ENCODE data around the gene ADGRL2. TPM values are rescaled to one million over a fixed set of nuclear protein-coding genes. Genes with fewer than 3 reads are reported as not detected.

The ADGRL2 gene
- total RNA-seq, 1 donor from 2014 or later: 70.8 TPM

DNA sequence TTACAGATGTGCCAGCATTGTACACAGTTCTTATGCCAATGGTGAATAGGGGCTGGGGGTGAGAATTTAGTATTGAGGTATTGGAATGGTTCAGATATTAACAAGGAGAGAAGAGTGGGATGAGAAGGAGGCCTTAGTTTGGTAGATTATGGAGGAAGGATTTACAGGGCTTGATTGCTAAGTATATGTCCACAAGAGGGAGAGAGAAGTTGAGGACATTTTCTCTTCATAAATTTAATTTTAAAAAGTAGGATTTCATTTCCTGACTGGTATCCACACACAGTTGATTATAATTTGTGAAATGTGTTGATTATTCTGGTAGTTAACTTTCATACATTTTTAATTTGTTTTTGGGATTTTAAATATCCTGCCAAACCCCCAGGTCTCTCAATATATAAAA lies 213.0 kb downstream of the ADGRL2 start:
- Mint-ChIP-seq H3K36me3 (ENCODE audit: insufficient read depth) (no peaks in the 10 kb centered on the region), H3K27ac (no peak overlapping the region)
- TF ChIP-seq, protein P1, sequence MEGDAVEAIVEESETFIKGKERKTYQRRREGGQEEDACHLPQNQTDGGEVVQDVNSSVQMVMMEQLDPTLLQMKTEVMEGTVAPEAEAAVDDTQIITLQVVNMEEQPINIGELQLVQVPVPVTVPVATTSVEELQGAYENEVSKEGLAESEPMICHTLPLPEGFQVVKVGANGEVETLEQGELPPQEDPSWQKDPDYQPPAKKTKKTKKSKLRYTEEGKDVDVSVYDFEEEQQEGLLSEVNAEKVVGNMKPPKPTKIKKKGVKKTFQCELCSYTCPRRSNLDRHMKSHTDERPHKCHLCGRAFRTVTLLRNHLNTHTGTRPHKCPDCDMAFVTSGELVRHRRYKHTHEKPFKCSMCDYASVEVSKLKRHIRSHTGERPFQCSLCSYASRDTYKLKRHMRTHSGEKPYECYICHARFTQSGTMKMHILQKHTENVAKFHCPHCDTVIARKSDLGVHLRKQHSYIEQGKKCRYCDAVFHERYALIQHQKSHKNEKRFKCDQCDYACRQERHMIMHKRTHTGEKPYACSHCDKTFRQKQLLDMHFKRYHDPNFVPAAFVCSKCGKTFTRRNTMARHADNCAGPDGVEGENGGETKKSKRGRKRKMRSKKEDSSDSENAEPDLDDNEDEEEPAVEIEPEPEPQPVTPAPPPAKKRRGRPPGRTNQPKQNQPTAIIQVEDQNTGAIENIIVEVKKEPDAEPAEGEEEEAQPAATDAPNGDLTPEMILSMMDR (IDR thresholded peaks at IDR 0.05; ENCODE audit: unreplicated experiment): no peak

GRCh38 chr1:82015444-82015843 lies 214.7 kb downstream of the ADGRL2 start:
- Mint-ChIP-seq H3K4me1 (ENCODE audit: low read depth) (no peaks in the 10 kb centered on the region), H3K4me3 (ENCODE audit: low read depth) (no peak overlapping the region), H3K9me3 (ENCODE audit: low read depth) (no peaks in the 10 kb centered on the region), H3K27ac (no peak overlapping the region), H3K36me3 (ENCODE audit: insufficient read depth) (no peaks in the 10 kb centered on the region), H3K27me3 (peaks cover 9% of the 10 kb centered on the region)
- no peak for DNase-seq (ENCODE audit: low spot score, unreplicated experiment)
- TF ChIP-seq, protein P1 (IDR thresholded peaks at IDR 0.05; ENCODE audit: unreplicated experiment): no peak

More for the DNA sequence above, 213.0 kb downstream of the ADGRL2 start:
- no peaks in the 10 kb centered on the region for H3K4me1 Mint-ChIP-seq (ENCODE audit: low read depth)
- no peak for DNase-seq (ENCODE audit: low spot score, unreplicated experiment)
- H3K4me3 Mint-ChIP-seq (ENCODE audit: low read depth): no peak overlapping the region
- H3K9me3 Mint-ChIP-seq (ENCODE audit: low read depth): no peaks in the 10 kb centered on the region
- H3K27me3 Mint-ChIP-seq: peaks cover 9% of the 10 kb centered on the region

GRCh38 chr1:82018319-82018718 lies 217.6 kb downstream of the ADGRL2 start:
- H3K4me3 Mint-ChIP-seq (ENCODE audit: low read depth): no peak overlapping the region
- no peak for DNase-seq (ENCODE audit: low spot score, unreplicated experiment)
- H3K9me3 Mint-ChIP-seq (ENCODE audit: low read depth): peaks cover 4% of the 10 kb centered on the region
- H3K27ac Mint-ChIP-seq: no peak overlapping the region
- TF ChIP-seq, protein P1 (IDR thresholded peaks at IDR 0.05; ENCODE audit: unreplicated experiment): no peak
- H3K36me3 Mint-ChIP-seq (ENCODE audit: insufficient read depth): no peaks in the 10 kb centered on the region
- no peaks in the 10 kb centered on the region for H3K4me1 Mint-ChIP-seq (ENCODE audit: low read depth)
- peaks cover 9% of the 10 kb centered on the region for H3K27me3 Mint-ChIP-seq

DNA sequence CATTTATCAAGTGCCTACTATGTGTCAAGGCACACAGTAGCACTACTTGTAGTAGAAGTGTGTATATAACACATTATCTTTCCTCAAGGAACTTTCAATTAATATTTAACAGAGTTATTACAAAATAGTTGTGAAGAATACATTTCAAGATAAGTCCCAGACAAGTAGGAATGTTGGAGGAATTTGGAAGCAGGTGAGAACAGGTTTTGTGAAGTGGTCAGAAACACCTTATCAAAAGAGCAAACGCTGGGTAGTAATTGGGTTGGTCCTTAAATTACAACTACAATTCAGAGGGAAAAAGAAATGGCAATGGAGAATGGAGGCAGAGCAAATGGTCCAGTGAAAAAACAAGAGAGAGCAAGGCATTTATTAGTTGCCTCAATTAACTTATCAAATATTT lies 218.8 kb downstream of the ADGRL2 start:
- Mint-ChIP-seq H3K4me1 (ENCODE audit: low read depth) (no peaks in the 10 kb centered on the region), H3K27me3 (peaks cover 8% of the 10 kb centered on the region), H3K9me3 (ENCODE audit: low read depth) (peaks cover 4% of the 10 kb centered on the region), H3K27ac (no peak overlapping the region), H3K4me3 (ENCODE audit: low read depth) (no peak overlapping the region), H3K36me3 (ENCODE audit: insufficient read depth) (no peaks in the 10 kb centered on the region)
- TF ChIP-seq, protein P1 (IDR thresholded peaks at IDR 0.05; ENCODE audit: unreplicated experiment): no peak
- DNase-seq (ENCODE audit: low spot score, unreplicated experiment): no peak

- no peak overlapping the region for H3K27ac Mint-ChIP-seq
- H3K9me3 Mint-ChIP-seq (ENCODE audit: low read depth): peaks cover 6% of the 10 kb centered on the region
- TF ChIP-seq, protein P1 (IDR thresholded peaks at IDR 0.05; ENCODE audit: unreplicated experiment): no peak
- DNase-seq (ENCODE audit: low spot score, unreplicated experiment): no peak
- H3K4me3 Mint-ChIP-seq (ENCODE audit: low read depth): no peak overlapping the region
- H3K36me3 Mint-ChIP-seq (ENCODE audit: insufficient read depth): no peaks in the 10 kb centered on the region
- peaks cover 6% of the 10 kb centered on the region for H3K4me1 Mint-ChIP-seq (ENCODE audit: low read depth)
- peaks cover 3% of the 10 kb centered on the region for H3K27me3 Mint-ChIP-seq
These were observed 230.1 kb downstream of the ADGRL2 start for GRCh38 chr1:82030830-82031229.
